Spleen (tissue), 7 donors: ENCODE measurements around the gene DDAH2.

ENCODE experiments used
- POLR2A ChIP-seq, 3 donors: fragments of 450-650 bp; IDR thresholded peaks; one replicate each; pipeline ENCODE4 v1.5.1; 2017; ENCODE audit warnings: antibody characterized with exemption in 3 of 3, mild to moderate bottlenecking in 1 of 3
- TF ChIP-seq, protein P1 (sequence below), 11 experiments: fragments of 200-600 bp in 7 of 11; fragments of 450-650 bp in 4 of 11; sonication (generic) in 4 of 11; IDR thresholded peaks in 8 of 11; conservative IDR thresholded peaks in 3 of 11; 1 replicate in 7 of 11; 2 replicates in 4 of 11; pipeline versions ENCODE4 v1.4.0 to v1.8.0; 2016 to 2021; ENCODE audit warnings: antibody characterized with exemption in 11 of 11, inconsistent platforms in 4 of 11, mild to moderate bottlenecking in 1 of 11
- donor health status: DM: no; HTN: no; CAD: no; lungs with moderate emphysema.
- donor health status: DM: no; HTN: no; CAD: no.
- donor health status: DM: no; HTN: no; CAD: no.

DNA sequence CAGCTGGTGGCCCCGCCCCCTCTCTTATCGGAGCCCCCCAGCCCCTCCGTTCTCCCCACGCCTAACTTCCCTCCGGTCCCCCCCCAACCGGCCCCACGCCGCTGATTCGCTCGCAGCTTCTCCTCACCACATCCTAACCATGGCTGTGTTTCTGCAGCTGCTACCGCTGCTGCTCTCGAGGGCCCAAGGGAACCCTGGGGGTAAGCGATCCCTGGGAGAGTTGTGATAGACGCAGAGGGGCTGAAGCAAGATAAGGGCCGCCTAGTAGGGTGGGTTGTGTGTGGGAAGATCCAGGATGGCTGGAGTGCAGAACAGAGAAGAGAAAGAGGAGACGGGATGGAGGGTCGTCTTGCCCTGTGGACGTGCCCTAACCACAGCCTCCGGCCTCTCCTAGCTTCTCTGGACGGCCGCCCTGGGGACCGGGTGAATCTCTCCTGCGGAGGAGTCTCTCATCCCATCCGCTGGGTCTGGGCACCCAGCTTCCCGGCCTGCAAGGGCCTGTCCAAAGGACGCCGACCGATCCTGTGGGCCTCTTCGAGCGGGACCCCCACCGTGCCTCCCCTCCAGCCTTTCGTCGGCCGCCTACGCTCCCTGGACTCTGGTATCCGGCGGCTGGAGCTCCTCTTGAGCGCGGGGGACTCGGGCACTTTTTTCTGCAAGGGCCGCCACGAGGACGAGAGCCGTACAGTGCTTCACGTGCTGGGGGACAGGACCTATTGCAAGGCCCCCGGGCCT lies 5.7 kb downstream of the DDAH2 start, which contains the start of gene MPIG6B:
- TF ChIP-seq, protein P1, sequence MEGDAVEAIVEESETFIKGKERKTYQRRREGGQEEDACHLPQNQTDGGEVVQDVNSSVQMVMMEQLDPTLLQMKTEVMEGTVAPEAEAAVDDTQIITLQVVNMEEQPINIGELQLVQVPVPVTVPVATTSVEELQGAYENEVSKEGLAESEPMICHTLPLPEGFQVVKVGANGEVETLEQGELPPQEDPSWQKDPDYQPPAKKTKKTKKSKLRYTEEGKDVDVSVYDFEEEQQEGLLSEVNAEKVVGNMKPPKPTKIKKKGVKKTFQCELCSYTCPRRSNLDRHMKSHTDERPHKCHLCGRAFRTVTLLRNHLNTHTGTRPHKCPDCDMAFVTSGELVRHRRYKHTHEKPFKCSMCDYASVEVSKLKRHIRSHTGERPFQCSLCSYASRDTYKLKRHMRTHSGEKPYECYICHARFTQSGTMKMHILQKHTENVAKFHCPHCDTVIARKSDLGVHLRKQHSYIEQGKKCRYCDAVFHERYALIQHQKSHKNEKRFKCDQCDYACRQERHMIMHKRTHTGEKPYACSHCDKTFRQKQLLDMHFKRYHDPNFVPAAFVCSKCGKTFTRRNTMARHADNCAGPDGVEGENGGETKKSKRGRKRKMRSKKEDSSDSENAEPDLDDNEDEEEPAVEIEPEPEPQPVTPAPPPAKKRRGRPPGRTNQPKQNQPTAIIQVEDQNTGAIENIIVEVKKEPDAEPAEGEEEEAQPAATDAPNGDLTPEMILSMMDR (IDR thresholded peaks at IDR 0.05 in 8 of 11, conservative IDR thresholded peaks at IDR 0.05 in 3 of 11) = no peak
- no peak for TF ChIP-seq POLR2A (IDR thresholded peaks at IDR 0.05)
